ENCODE data around the gene KLHL29. TPM values are rescaled to one million over a fixed set of nuclear protein-coding genes. Genes with fewer than 3 reads are reported as not detected.

The KLHL29 gene
- total and polyA plus RNA-seq, 10 of the 15 experiments (the other 5 are each of a cell fraction or from before 2014, with no cell fraction given), result 1.4 to 19.5 (median 6.1) TPM

- Histone ChIP-seq H3K4me1 (ENCODE audit: control insufficient read depth, insufficient read depth, low read length) (no peaks in the 10 kb centered on the region), H3K9ac (ENCODE audit: control insufficient read depth, insufficient read depth, low read length) (no peak overlapping the region), H3K4me2 (ENCODE audit: control insufficient read depth, insufficient read depth) (no peak overlapping the region), H3K79me2 (ENCODE audit: control insufficient read depth, insufficient read depth, low read length) (no peaks in the 10 kb centered on the region), H2AFZ (ENCODE audit: control insufficient read depth, low read depth, low read length) (no peak overlapping the region), H3K9me3 (replicated peaks; ENCODE audit: control insufficient read depth, insufficient read depth, low read length) (no peaks in the 10 kb centered on the region), H3K4me3 (no peak overlapping the region), H3K36me3 (ENCODE audit: control insufficient read depth in 2 of 2, insufficient read depth in 2 of 2, low read length in 1 of 2) (peaks cover 0 to 2% of the 10 kb centered on the region in 2 experiments; a peak in 1 of 4 replicates), H4K20me1 (ENCODE audit: control insufficient read depth, insufficient read depth) (no peaks in the 10 kb centered on the region), H3K27me3 (replicated peaks in 1 of 2; ENCODE audit: control insufficient read depth in 2 of 2, insufficient read depth in 2 of 2, low read length in 1 of 2) (no peaks in the 10 kb centered on the region), H3K27ac (ENCODE audit: control insufficient read depth, insufficient read depth) (no peak overlapping the region)
- in situ Hi-C loops (cut with MboI), result no loop called here
- ATAC-seq, result peak; percentile 24
- POLR2A ChIA-PET, result no interaction called here
- DNase-seq (ENCODE audit: low read depth, low spot score), result no peak
- RAD21 ChIA-PET (ENCODE audit: unreplicated experiment), result no interaction called here
- no peak for FAIRE-seq
- SMC1A ChIA-PET (ENCODE audit: uncharacterized antibody, unreplicated experiment), result no interaction called here
- CTCF ChIA-PET, result interaction anchor here (0.9 kb wide), 1 partner anchor 14 kb away, joined by 3 read pairs; no protein-coding TSS in a partner anchor
- intact Hi-C loops (cut with micrococcal nuclease; ENCODE audit: unreplicated experiment), result no loop called here
- TF ChIP-seq HDAC2 (IDR thresholded peaks at IDR 0.05), result no peak
- peak in 1 of 2 experiments; percentile 66; a peak in 1 of 4 replicates for TF ChIP-seq ETV6 (conservative IDR thresholded peaks at IDR 0.05 in 1 of 2, IDR thresholded peaks at IDR 0.05 in 1 of 2; ENCODE audit: borderline replicate concordance in 1 of 2, low read depth in 1 of 2)
- no TSS peak for BruUV-seq (replicated peaks)
- 96% methylated on average over 8 of the region's 8 CpGs for WGBS (ENCODE audit: insufficient coverage, insufficient replicate concordance, low lambda C conversion rate, missing lambda C conversion rate)
These were observed 360.2 kb downstream of the KLHL29 start for GRCh38 chr2:23745068-23745725.

- Histone ChIP-seq H3K79me2 (ENCODE audit: control insufficient read depth, insufficient read depth, low read length) (no peaks in the 10 kb centered on the region), H3K4me3 (no peak overlapping the region), H2AFZ (ENCODE audit: control insufficient read depth, low read depth, low read length) (no peak overlapping the region), H4K20me1 (ENCODE audit: control insufficient read depth, insufficient read depth) (no peaks in the 10 kb centered on the region), H3K4me1 (ENCODE audit: control insufficient read depth, insufficient read depth, low read length) (no peaks in the 10 kb centered on the region), H3K9me3 (replicated peaks; ENCODE audit: control insufficient read depth, insufficient read depth, low read length) (no peaks in the 10 kb centered on the region), H3K27ac (ENCODE audit: control insufficient read depth, insufficient read depth) (no peak overlapping the region), H3K4me2 (ENCODE audit: control insufficient read depth, insufficient read depth) (no peak overlapping the region), H3K36me3 (ENCODE audit: control insufficient read depth in 2 of 2, insufficient read depth in 2 of 2, low read length in 1 of 2) (peaks cover 0 to 2% of the 10 kb centered on the region in 2 experiments; a peak in 2 of 4 replicates), H3K9ac (ENCODE audit: control insufficient read depth, insufficient read depth, low read length) (no peak overlapping the region), H3K27me3 (replicated peaks in 1 of 2; ENCODE audit: control insufficient read depth in 2 of 2, insufficient read depth in 2 of 2, low read length in 1 of 2) (no peaks in the 10 kb centered on the region)
- in situ Hi-C loops (cut with MboI), result no loop called here
- ChIA-PET SMC1A (ENCODE audit: uncharacterized antibody, unreplicated experiment) (interaction anchor here (1.0 to 1.3 kb wide), 2 partner anchors 10 to 19 kb away, joined by 3 read pairs; no protein-coding TSS in a partner anchor), CTCF (interaction anchor here (0.6 kb wide), 1 partner anchor 170 kb away, joined by 3 read pairs; no protein-coding TSS in a partner anchor), POLR2A (no interaction called here), RAD21 (ENCODE audit: unreplicated experiment) (no interaction called here)
- DNase-seq (ENCODE audit: low read depth, low spot score), result no peak
- no peak for TF ChIP-seq ATF3 (IDR thresholded peaks at IDR 0.05; ENCODE audit: borderline replicate concordance, extremely low read depth, low read depth, low read length)
- TF ChIP-seq POLR2AphosphoS2 (IDR thresholded peaks at IDR 0.05; ENCODE audit: low read depth, low read length), result no peak
- TF ChIP-seq ASH2L (IDR thresholded peaks at IDR 0.05; ENCODE audit: borderline replicate concordance, low read depth), result no peak
- no peak for TF ChIP-seq NFYB (IDR thresholded peaks at IDR 0.05; ENCODE audit: insufficient read depth, low read depth, low read length)
- no peak for FAIRE-seq
- peak; percentile 76 for ATAC-seq
- no TSS peak for BruUV-seq (replicated peaks)
- intact Hi-C loops (cut with micrococcal nuclease; ENCODE audit: unreplicated experiment), result no loop called here
These were observed 360.7 kb downstream of the KLHL29 start for GRCh38 chr2:23745726-23746105.
